GM20431 (cell line): ENCODE data around the gene NOTCH2.
"Not testable (repeated sequence)": the region's sequence is repeated elsewhere in the genome, so short reads cannot be mapped to it uniquely, and the experiment has no call there.

Experiments
- in situ Hi-C: fragments of 300-500 bp; cut with MseI, MboI; formaldehyde crosslinking; loops from one replicate; pipeline ENCODE4 v1.15.0; 2020; ENCODE audit warnings: low sequenced_read_pairs; ENCODE audit not compliant: unreplicated experiment

NOTCH2 gene

GRCh38 chr1:120087959-120088358 is 18.5 kb upstream of the NOTCH2 start:
- in situ Hi-C loops = not testable (repeated sequence)

DNA sequence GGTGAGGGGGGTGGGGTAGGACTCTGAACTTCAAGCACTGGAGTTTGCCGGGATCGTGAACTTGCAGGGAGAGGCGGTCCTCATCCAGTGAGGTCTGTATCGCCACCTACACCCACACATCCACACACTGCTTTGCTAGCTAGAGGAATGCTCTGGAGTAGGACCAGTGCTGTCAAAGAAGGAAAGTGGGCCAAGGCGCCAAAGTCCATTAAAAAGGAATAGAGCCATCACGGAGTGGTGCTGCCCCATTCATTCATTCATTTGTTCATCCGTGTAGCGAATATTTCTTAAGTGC is 405 bp upstream of the NOTCH2 start:
- in situ Hi-C loops = not testable (repeated sequence)

- in situ Hi-C loops = not testable (repeated sequence)
Observed at GRCh38 chr1:120068683-120069066, 787 bp downstream of the NOTCH2 start.

DNA sequence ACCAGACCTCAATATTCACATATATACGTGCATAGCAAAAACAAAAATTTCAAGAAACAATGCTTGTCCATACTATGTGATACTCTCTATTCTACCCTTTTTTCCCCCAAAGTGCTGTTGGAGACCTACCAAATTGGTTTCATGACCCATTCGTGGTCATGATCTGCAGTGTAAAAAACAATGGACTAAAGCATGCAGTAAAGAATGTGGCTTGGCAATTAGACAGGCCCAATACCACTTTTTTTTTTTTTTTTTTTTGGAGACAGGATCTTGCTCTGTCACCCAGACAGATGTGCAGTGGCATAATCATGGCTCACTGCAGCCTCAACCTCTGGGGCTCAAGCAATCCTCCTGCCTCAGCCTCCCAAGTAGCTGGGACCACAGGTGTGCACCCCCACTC is 21.3 kb downstream of the NOTCH2 start:
- in situ Hi-C loops = not testable (repeated sequence)

DNA sequence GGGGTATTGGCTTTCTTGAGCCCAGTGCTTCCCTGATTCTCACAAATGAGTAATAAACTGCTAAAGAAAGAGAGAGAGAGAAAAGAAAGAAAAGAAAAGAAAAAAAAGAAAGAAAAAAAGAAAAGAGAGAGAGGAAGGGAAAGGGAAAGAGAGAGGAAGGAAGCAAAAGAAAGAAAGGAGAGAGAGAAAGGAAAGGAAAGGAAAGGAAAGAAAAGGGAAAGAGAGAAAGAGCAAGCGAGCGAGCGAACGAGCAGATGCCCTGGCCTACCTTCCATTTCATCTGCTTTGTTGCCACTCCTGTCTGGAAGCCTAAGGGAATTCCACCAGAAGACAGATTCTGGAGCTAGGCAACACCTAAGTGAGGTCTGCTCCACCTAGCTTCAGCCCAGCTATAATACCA is 27.7 kb downstream of the NOTCH2 start:
- in situ Hi-C loops = not testable (repeated sequence)

GRCh38 chr1:120032253-120032652 is 37.2 kb downstream of the NOTCH2 start:
- in situ Hi-C loops = not testable (repeated sequence)

DNA sequence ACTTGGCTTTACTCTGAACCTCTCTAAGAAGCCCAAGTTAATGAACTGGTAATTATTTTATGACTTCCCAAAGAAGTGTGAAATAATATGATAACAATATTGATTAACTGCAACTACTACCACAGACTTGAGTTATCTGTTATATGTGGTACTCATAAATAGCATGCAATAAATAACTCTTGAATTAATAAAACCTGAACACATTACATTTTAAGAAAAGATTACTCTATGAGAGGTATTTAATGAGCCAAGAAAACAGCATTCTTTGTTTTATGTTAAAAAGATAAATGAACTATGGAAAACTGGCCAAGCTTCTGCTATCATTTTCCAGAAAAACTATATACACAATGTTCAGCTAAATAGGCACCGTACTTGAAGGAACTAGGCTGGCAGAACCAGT is 45.7 kb downstream of the NOTCH2 start:
- in situ Hi-C loops = not testable (repeated sequence)

- in situ Hi-C loops = not testable (repeated sequence)
Observed at GRCh38 chr1:120014978-120015377, 54.5 kb downstream of the NOTCH2 start.

DNA sequence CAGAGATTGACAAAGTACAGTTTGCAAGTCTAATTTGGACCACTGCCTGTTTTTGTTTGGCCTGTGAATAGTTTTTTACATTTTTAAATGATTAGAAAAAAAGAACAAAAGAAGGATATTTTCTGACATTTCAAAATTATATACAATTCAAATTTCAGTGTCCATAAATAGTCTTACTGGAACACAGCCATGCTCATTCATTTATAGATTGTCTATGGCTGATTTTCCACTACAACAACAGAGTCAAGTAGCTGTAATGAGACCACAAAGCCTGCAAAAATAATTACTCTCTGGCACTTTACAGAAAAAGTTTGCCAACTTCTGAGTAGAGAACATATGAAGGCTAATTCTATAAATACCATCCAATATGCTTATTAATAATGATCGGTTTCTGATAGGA is 61.1 kb downstream of the NOTCH2 start:
- in situ Hi-C loops = not testable (repeated sequence)

GRCh38 chr1:120007850-120008249 is 61.6 kb downstream of the NOTCH2 start:
- in situ Hi-C loops = not testable (repeated sequence)

- in situ Hi-C loops = not testable (repeated sequence)
Observed at GRCh38 chr1:120001035-120001434, 68.4 kb downstream of the NOTCH2 start.

GRCh38 chr1:119996731-119997312 is 72.6 kb downstream of the NOTCH2 start:
- in situ Hi-C loops = not testable (repeated sequence)

DNA sequence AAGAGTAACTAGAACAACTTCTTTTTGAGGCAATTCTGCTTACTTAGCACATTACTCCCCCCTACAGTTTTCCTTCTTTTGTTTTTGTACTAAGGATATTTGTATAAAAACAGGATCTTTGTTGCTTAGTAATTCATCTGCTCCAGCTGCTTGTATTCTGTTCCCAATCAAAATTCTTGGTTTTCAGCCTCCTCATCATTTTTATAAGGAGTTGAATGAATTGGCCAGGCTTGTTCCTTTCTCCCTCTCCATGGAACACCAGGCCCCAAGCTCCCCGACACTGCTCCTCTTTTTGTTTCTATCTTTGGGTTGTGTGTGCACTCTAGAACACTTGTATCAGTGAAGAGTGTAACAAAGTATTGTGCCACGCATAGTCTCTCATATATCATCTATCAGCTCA is 73.5 kb downstream of the NOTCH2 start:
- in situ Hi-C loops = not testable (repeated sequence)

DNA sequence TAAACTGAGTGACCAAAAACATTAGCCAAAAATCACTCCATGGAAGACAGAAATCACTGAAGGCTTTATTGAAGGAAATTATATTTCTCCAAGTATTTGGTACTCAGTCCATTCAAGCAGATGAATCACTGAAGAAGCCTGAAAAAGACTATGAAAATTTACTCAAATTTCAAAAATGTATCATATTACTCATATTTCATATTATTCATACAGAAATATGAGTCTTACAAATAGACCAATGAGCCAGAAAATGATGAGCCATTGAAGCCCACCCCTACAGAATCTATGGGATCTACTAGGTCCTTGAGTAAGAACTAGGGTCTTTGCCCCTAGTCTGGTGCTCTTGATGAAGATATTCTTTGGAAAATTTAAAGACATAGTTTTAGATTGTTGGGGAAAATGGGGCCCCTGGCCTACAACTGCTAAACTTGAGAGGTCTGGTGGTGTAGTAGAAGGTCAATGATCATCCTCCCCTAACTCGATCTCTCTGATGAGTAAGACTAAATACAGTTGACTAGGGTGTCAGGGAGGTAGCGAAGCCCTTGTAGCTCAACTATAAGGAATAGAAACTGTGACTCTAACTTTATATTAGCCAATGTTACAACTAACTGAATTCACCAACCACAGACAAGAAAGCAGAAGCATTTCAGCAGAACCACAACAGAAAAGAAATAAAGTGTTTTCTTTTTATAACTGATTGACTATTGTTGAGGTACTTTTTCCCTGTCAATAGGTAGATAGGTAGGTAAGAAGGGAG is 81.0 kb downstream of the NOTCH2 start:
- in situ Hi-C loops = no loop called here

GRCh38 chr1:119987686-119988085 is 81.8 kb downstream of the NOTCH2 start:
- in situ Hi-C loops = no loop called here

DNA sequence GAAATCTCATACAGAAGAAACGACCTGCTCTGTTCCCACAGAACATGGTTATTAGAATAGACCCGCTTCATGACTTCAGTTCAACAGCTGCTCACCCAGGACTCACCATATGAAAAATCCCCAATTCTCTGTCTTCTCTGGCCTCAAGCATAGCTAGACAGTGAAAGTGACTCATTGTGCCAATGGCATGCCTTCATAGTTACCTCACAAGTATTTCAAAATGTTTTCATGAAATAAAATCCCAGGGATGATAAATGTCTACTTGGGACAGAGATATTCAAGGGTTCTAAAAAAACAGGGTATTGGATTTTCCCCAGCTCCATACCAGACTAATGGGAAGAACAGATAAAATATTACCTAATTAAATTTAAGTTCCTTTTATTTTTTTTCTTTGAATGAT is 82.3 kb downstream of the NOTCH2 start:
- in situ Hi-C loops = no loop called here

DNA sequence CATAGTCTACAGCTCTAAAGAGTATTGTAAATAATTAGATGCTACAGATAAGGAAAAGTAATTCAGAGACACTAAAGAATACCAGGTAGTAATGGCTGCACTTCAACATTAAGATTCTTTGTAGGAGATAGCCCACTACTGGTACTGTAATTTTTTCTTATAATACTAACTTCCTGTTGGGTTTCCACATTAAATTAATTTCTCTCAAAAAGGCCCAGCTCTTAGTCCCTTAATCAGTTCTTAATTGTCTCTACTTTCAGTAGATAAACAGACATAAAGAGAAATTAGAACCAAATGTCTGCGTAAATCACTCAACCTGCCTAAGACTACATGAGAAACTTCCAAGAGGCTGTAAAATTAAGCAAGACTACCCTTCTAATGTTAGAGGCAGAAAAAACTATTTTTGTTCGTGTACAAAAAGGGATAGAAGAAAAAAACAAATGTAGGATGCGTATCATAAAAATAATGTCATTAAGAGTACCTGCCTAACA is 83.4 kb downstream of the NOTCH2 start:
- in situ Hi-C loops = no loop called here

- in situ Hi-C loops = no loop called here
Observed at GRCh38 chr1:119984771-119985170, 84.7 kb downstream of the NOTCH2 start.

DNA sequence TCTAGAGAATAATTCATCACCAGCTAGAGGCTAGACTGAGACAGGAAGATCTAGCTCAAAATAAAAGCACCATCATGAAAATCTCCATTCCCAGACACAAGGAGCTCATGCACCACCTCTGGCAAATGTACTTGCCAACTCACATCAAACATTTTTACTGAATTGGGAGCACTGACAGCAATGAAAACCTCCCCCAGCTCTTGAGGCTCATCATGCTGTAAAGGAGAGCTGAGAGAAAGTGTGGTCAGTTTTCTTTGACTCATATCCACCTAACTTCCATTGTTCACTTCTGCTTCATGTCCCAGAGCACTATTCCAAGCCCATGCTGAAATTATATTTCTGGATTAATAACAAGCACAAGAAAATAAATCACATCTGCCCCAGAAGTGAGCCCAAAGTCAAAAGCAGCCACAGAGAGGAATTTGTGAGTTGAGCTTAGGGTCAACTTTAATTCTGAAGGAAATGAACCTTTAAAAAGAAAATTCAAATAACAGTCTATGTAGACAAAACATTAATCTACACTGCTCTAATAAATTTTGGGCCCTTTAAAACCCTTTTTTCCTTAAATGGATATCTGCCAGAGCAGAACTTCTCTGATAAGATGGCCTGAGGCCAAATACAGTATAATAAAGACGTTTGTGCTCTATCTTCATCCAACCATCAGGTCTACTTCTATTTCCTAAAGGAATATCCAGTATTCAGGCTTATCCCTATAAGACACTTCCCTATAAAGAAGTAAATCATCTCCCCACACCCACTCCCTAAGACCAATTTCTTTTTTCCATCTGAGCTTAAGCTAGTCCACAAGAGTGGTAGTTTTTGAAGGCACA is 87.3 kb downstream of the NOTCH2 start:
- in situ Hi-C loops = no loop called here

- in situ Hi-C loops = no loop called here
Observed at GRCh38 chr1:119981496-119981895, 88.0 kb downstream of the NOTCH2 start.

GRCh38 chr1:119978018-119978505 is 91.4 kb downstream of the NOTCH2 start:
- in situ Hi-C loops = no loop called here
